NCI-H1048 (cell line): ENCODE measurements around the gene LPIN2.
"Not testable (repeated sequence)": the region's sequence is repeated elsewhere in the genome, so short reads cannot be mapped to it uniquely, and the experiment has no call there.

Experiments used
- DNase-seq: peaks from one replicate; lab custom pipeline; 2025; lab: John Stamatoyannopoulos, UW

LPIN2 gene

GRCh38 chr18:3007491-3007890 lies 5.5 kb downstream of the LPIN2 start:
- DNase-seq: no peak

- no peak for DNase-seq
These were observed 7.5 kb downstream of the LPIN2 start for GRCh38 chr18:3005462-3005861.

GRCh38 chr18:3003766-3004165 lies 9.2 kb downstream of the LPIN2 start:
- not testable (repeated sequence) for DNase-seq

GRCh38 chr18:3002732-3003131 lies 10.2 kb downstream of the LPIN2 start:
- no peak for DNase-seq

GRCh38 chr18:2998644-2999043 lies 14.3 kb downstream of the LPIN2 start:
- DNase-seq: no peak

- DNase-seq: no peak
These were observed 14.9 kb downstream of the LPIN2 start for GRCh38 chr18:2997846-2998564.

- no peak for DNase-seq
These were observed 15.5 kb downstream of the LPIN2 start for GRCh38 chr18:2997429-2997828.

GRCh38 chr18:2994603-2995432 lies 18.1 kb downstream of the LPIN2 start:
- no peak for DNase-seq

GRCh38 chr18:2994020-2994589 lies 18.8 kb downstream of the LPIN2 start:
- no peak for DNase-seq

- DNase-seq: no peak
These were observed 19.7 kb downstream of the LPIN2 start for GRCh38 chr18:2992995-2993877.

GRCh38 chr18:2990956-2991640 lies 21.8 kb downstream of the LPIN2 start:
- no peak for DNase-seq

GRCh38 chr18:2987876-2988790 lies 24.8 kb downstream of the LPIN2 start:
- DNase-seq: no peak

- no peak for DNase-seq
These were observed 26.6 kb downstream of the LPIN2 start for GRCh38 chr18:2986150-2986865.

- no peak for DNase-seq
These were observed 27.3 kb downstream of the LPIN2 start for GRCh38 chr18:2985628-2986027.

GRCh38 chr18:2984703-2985261 lies 28.2 kb downstream of the LPIN2 start:
- no peak for DNase-seq

- no peak for DNase-seq
These were observed 28.9 kb downstream of the LPIN2 start for GRCh38 chr18:2984091-2984490.

GRCh38 chr18:2983296-2983695 lies 29.6 kb downstream of the LPIN2 start:
- no peak for DNase-seq

- DNase-seq: no peak
These were observed 30.3 kb downstream of the LPIN2 start for GRCh38 chr18:2982452-2983269.
